Panc1 (cell line): ENCODE measurements around the gene ZNF521.

Experiments used
- POLR2AphosphoS5 ChIP-seq: IDR thresholded peaks from 2 replicates; pipeline ENCODE4 v1.6.1; 2012; ENCODE audit warnings: mild to moderate bottlenecking, low read depth, low read length, moderate library complexity
- SIN3A ChIP-seq: IDR thresholded peaks from 2 replicates; pipeline ENCODE4 v1.6.1; 2012; ENCODE audit warnings: low read depth, mild to moderate bottlenecking, low read length, moderate library complexity, borderline replicate concordance; ENCODE audit not compliant: insufficient read depth
- TCF7L2 ChIP-seq: IDR thresholded peaks from 2 replicates; pipeline ENCODE4 v1.6.1; 2011; ENCODE audit warnings: mild to moderate bottlenecking, low read depth, low read length, inconsistent platforms
- TF ChIP-seq, protein P1 (sequence below): fragments of 450-650 bp; IDR thresholded peaks from 2 replicates; pipeline ENCODE4 v1.5.1; 2017; ENCODE audit warnings: mild to moderate bottlenecking
- TF ChIP-seq, protein P2 (sequence below), 2 experiments: IDR thresholded peaks; 2 replicates each; pipeline ENCODE4 v1.6.1; 2011 to 2012; ENCODE audit warnings: low read depth in 2 of 2, control low read depth in 1 of 2, low read length in 1 of 2, mild to moderate bottlenecking in 1 of 2, moderate library complexity in 1 of 2; ENCODE audit not compliant: insufficient read depth in 1 of 2

DNA sequence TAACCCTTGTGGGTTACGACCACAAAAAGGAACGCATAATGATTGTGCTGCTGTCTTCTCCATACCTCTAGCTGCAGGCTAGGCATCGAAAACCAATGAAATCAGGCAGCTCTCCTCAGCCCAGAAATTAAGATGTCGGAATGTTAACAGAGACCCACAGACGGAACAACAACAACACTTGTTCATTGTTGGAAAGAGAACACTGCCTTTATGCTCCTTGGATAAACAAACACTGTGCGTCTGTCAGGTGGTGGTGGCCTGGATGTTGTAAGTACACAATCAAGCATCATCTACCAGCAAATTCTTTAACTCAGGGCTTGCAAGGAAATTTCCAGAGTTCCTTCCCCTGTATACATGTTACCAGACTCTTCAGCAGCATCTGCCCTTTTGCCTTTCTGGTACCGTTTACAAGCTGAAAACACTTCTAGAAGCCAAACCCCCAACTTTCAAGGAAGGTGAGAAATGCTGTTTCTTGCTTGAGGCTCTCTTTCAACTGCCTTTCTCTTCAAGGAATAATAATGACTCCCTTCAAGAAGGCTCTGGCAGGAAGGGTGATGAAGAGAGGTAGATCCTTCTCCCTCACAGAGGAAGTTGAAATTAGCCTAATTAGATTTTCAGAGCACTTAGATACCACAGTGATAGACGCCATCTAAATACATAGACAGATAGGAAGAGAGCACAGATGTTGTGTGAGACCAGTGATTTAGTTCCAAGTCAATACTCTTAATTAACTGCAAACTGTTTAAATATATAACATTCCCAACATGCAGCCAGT is 332.7 kb downstream of the ZNF521 start:
- TF ChIP-seq, protein P1, sequence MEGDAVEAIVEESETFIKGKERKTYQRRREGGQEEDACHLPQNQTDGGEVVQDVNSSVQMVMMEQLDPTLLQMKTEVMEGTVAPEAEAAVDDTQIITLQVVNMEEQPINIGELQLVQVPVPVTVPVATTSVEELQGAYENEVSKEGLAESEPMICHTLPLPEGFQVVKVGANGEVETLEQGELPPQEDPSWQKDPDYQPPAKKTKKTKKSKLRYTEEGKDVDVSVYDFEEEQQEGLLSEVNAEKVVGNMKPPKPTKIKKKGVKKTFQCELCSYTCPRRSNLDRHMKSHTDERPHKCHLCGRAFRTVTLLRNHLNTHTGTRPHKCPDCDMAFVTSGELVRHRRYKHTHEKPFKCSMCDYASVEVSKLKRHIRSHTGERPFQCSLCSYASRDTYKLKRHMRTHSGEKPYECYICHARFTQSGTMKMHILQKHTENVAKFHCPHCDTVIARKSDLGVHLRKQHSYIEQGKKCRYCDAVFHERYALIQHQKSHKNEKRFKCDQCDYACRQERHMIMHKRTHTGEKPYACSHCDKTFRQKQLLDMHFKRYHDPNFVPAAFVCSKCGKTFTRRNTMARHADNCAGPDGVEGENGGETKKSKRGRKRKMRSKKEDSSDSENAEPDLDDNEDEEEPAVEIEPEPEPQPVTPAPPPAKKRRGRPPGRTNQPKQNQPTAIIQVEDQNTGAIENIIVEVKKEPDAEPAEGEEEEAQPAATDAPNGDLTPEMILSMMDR, result no peak
- TF ChIP-seq TCF7L2 (no peak), SIN3A (no peak), POLR2AphosphoS5 (no peak)
- TF ChIP-seq, protein P2, sequence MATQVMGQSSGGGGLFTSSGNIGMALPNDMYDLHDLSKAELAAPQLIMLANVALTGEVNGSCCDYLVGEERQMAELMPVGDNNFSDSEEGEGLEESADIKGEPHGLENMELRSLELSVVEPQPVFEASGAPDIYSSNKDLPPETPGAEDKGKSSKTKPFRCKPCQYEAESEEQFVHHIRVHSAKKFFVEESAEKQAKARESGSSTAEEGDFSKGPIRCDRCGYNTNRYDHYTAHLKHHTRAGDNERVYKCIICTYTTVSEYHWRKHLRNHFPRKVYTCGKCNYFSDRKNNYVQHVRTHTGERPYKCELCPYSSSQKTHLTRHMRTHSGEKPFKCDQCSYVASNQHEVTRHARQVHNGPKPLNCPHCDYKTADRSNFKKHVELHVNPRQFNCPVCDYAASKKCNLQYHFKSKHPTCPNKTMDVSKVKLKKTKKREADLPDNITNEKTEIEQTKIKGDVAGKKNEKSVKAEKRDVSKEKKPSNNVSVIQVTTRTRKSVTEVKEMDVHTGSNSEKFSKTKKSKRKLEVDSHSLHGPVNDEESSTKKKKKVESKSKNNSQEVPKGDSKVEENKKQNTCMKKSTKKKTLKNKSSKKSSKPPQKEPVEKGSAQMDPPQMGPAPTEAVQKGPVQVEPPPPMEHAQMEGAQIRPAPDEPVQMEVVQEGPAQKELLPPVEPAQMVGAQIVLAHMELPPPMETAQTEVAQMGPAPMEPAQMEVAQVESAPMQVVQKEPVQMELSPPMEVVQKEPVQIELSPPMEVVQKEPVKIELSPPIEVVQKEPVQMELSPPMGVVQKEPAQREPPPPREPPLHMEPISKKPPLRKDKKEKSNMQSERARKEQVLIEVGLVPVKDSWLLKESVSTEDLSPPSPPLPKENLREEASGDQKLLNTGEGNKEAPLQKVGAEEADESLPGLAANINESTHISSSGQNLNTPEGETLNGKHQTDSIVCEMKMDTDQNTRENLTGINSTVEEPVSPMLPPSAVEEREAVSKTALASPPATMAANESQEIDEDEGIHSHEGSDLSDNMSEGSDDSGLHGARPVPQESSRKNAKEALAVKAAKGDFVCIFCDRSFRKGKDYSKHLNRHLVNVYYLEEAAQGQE (IDR thresholded peaks at IDR 0.05; ENCODE audit: insufficient read depth in 1 of 2, low read depth in 2 of 2, low read length in 1 of 2), result no peak
